ENCODE measurements around the gene NCOA3. TPM values are rescaled to one million over a fixed set of nuclear protein-coding genes. Genes with fewer than 3 reads are reported as not detected.
"Not testable (repeated sequence)": the region's sequence is repeated elsewhere in the genome, so short reads cannot be mapped to it uniquely, and the experiment has no call there.

NCOA3 gene
- total RNA-seq, 1 experiment from 2014 or later: 14.9 TPM

GRCh38 chr20:47535994-47536393 is 34.3 kb downstream of the NCOA3 start:
- no peak for DNase-seq (ENCODE audit: low spot score)

- peak; percentile 34 for DNase-seq (ENCODE audit: low spot score)
These were observed 39.0 kb downstream of the NCOA3 start for GRCh38 chr20:47540443-47541354.

- DNase-seq (ENCODE audit: low spot score): no peak
These were observed 39.8 kb downstream of the NCOA3 start for GRCh38 chr20:47541355-47541922.

GRCh38 chr20:47543006-47543431 is 41.3 kb downstream of the NCOA3 start:
- DNase-seq (ENCODE audit: low spot score): no peak

GRCh38 chr20:47544240-47544639 is 42.6 kb downstream of the NCOA3 start:
- peak; percentile 20 for DNase-seq (ENCODE audit: low spot score)

- DNase-seq (ENCODE audit: low spot score): no peak
These were observed 43.2 kb downstream of the NCOA3 start for GRCh38 chr20:47544852-47545251.

GRCh38 chr20:47545499-47545898 is 43.8 kb downstream of the NCOA3 start:
- no peak for DNase-seq (ENCODE audit: low spot score)

- no peak for DNase-seq (ENCODE audit: low spot score)
These were observed 44.7 kb downstream of the NCOA3 start for GRCh38 chr20:47546184-47547033.

- no peak for DNase-seq (ENCODE audit: low spot score)
These were observed 45.3 kb downstream of the NCOA3 start for GRCh38 chr20:47547034-47547387.

GRCh38 chr20:47549671-47550070 is 48.0 kb downstream of the NCOA3 start:
- no peak for DNase-seq (ENCODE audit: low spot score)

GRCh38 chr20:47551222-47551621 is 49.5 kb downstream of the NCOA3 start:
- no peak for DNase-seq (ENCODE audit: low spot score)

- DNase-seq (ENCODE audit: low spot score): no peak
These were observed 50.2 kb downstream of the NCOA3 start for GRCh38 chr20:47551841-47552240.

- no peak for DNase-seq (ENCODE audit: low spot score)
These were observed 51.3 kb downstream of the NCOA3 start for GRCh38 chr20:47552996-47553395.

GRCh38 chr20:47553594-47554235 is 52.0 kb downstream of the NCOA3 start:
- not testable (repeated sequence) for DNase-seq (ENCODE audit: low spot score)

- not testable (repeated sequence) for DNase-seq (ENCODE audit: low spot score)
These were observed 52.6 kb downstream of the NCOA3 start for GRCh38 chr20:47554283-47554682.

- DNase-seq (ENCODE audit: low spot score): no peak
These were observed 55.5 kb downstream of the NCOA3 start for GRCh38 chr20:47557218-47557617.

- no peak for DNase-seq (ENCODE audit: low spot score)
These were observed 56.1 kb downstream of the NCOA3 start for GRCh38 chr20:47557791-47558190.

- DNase-seq (ENCODE audit: low spot score): no peak
These were observed 56.8 kb downstream of the NCOA3 start for GRCh38 chr20:47558295-47559066.

GRCh38 chr20:47559141-47559540 is 57.5 kb downstream of the NCOA3 start:
- no peak for DNase-seq (ENCODE audit: low spot score)

GRCh38 chr20:47561180-47561579 is 59.5 kb downstream of the NCOA3 start:
- no peak for DNase-seq (ENCODE audit: low spot score)

All from A172 (cell line).